K562 (cell line): ENCODE results near the gene SLC19A2. TPM values are rescaled to one million over a fixed set of nuclear protein-coding genes. Genes with fewer than 3 reads are reported as not detected.

ENCODE experiments used
- ATAC-seq: fragments of 200-7000 bp; cut with Tn5 transposase; 3 replicates; pipeline ENCODE4 v1.9.1; 2020; ENCODE audit warnings: moderate library complexity
- BruUV-seq: library from RNA; stranded (reverse); fragments of 400-500 nt; replicated peaks from 2 replicates; lab custom pipeline; 2021; lab: Mats Ljungman, UMichigan
- CTCF ChIA-PET: fragments of 300-600 bp; formaldehyde crosslinking; extraction: SDS; loops from one replicate; lab custom pipeline; 2021; ENCODE audit warnings: low intra/inter-chr PET ratio; lab: Yijun Ruan, JAX
- POLR2A ChIA-PET: fragments of 300-600, 350-650 bp; sonication (Branson Sonifier 250); formaldehyde crosslinking; extraction: SDS; loops from one replicate; lab custom pipeline; 2021; ENCODE audit warnings: antibody characterized with exemption, inconsistent platforms; lab: Yijun Ruan, JAX
- DNase-seq, 4 experiments: peaks; one replicate each; pipeline versions ENCODE4 v3.0.0 to v3.0.0-alpha.2; 2011 to 2018; ENCODE audit warnings: low spot score in 3 of 4, mixed read lengths in 3 of 4; ENCODE audit errors: extremely low read depth in 1 of 4
- FAIRE-seq: peaks from 2 replicates; lab custom pipeline; 2011; peaks lifted over from hg19 to GRCh38; lab: Jason Lieb, UNC
- H2AFZ ChIP-seq: 2 replicates; pipeline ENCODE4 v1.6.0; 2011; ENCODE audit warnings: low read depth, low read length, control low read depth, inconsistent platforms
- H3K27ac ChIP-seq: fragments of 200-600 bp; 3 replicates; pipeline ENCODE4 v1.8.0; 2011; ENCODE audit warnings: low read depth, mild to moderate bottlenecking, control low read depth, inconsistent platforms, low read length, moderate library complexity, mixed read lengths; ENCODE audit errors: extremely low read depth
- H3K27me3 ChIP-seq, 2 experiments: fragments of 300-600 bp in 1 of 2; 2 replicates in 1 of 2; 3 replicates in 1 of 2; pipeline versions ENCODE4 v1.6.0 to v1.8.0; 2011; ENCODE audit warnings: inconsistent platforms in 2 of 2, low read length in 2 of 2, mild to moderate bottlenecking in 1 of 2, mixed read lengths in 1 of 2, moderate library complexity in 1 of 2; ENCODE audit not compliant: control insufficient read depth in 2 of 2, insufficient read depth in 2 of 2
- H3K36me3 ChIP-seq: fragments of 300-600 bp; 3 replicates; pipeline ENCODE4 v1.8.0; 2011; ENCODE audit warnings: mild to moderate bottlenecking, low read length, inconsistent platforms; ENCODE audit not compliant: control insufficient read depth, insufficient read depth
- H3K4me1 ChIP-seq, 2 experiments: fragments of 200-600 bp in 1 of 2; replicated peaks in 1 of 2; 2 replicates in 1 of 2; 3 replicates in 1 of 2; pipeline versions ENCODE4 v1.5.1 to v1.8.0; 2011; ENCODE audit warnings: inconsistent platforms in 2 of 2, low read length in 2 of 2, mild to moderate bottlenecking in 1 of 2, mixed read lengths in 1 of 2, moderate library complexity in 1 of 2; ENCODE audit not compliant: control insufficient read depth in 2 of 2, insufficient read depth in 2 of 2
- H3K4me2 ChIP-seq: 2 replicates; pipeline ENCODE4 v1.6.1; 2011; ENCODE audit warnings: low read length, control low read depth, inconsistent platforms, mixed read lengths; ENCODE audit not compliant: insufficient read depth
- H3K4me3 ChIP-seq: fragments of 200-600 bp; sonication (generic), shearing (Covaris generic); 2 replicates; pipeline ENCODE4 v1.5.1; 2016; ENCODE audit warnings: control low read depth, inconsistent platforms
- H3K79me2 ChIP-seq: fragments of 200-600 bp; 3 replicates; pipeline ENCODE4 v1.8.0; 2011; ENCODE audit warnings: low read length, inconsistent platforms; ENCODE audit not compliant: control insufficient read depth, insufficient read depth
- H3K9ac ChIP-seq, 2 experiments: 2 replicates each; pipeline versions ENCODE4 v1.6.0 to v1.6.1; 2011; ENCODE audit warnings: low read depth in 2 of 2, low read length in 2 of 2, control low read depth in 1 of 2, inconsistent platforms in 1 of 2, mild to moderate bottlenecking in 1 of 2, mixed read lengths in 1 of 2; ENCODE audit not compliant: insufficient read depth in 1 of 2
- H3K9me1 ChIP-seq: one replicate; pipeline ENCODE4 v1.6.0; 2011; ENCODE audit warnings: inconsistent platforms, mild to moderate bottlenecking, low read length, moderate library complexity; ENCODE audit not compliant: control insufficient read depth, insufficient read depth
- H3K9me3 ChIP-seq: replicated peaks from 2 replicates; pipeline ENCODE4 v1.5.1; 2011; ENCODE audit warnings: low read depth, low read length, inconsistent platforms; ENCODE audit not compliant: control insufficient read depth, insufficient read depth
- H4K20me1 ChIP-seq: replicated peaks from 2 replicates; pipeline ENCODE4 v1.6.1; 2011; ENCODE audit warnings: low read length, inconsistent platforms, mixed read lengths; ENCODE audit not compliant: control insufficient read depth, insufficient read depth
- BHLHE40 ChIP-seq: IDR thresholded peaks from 2 replicates; pipeline ENCODE4 v1.6.1; 2011; ENCODE audit warnings: low read length, improper control_type of control experiment
- CGGBP1 ChIP-seq: fragments of 250-450 bp; sonication (Bioruptor Pico); IDR thresholded peaks from 2 replicates; pipeline ENCODE4 v1.9.0; 2021; ENCODE audit warnings: mild to moderate bottlenecking
- E2F5 ChIP-seq: sonication (generic); formaldehyde crosslinking; IDR thresholded peaks from 2 replicates; pipeline ENCODE4 v1.8.0; 2022; ENCODE audit warnings: mild to moderate bottlenecking, missing genetic modification reagents
- GABPB1 ChIP-seq: sonication (generic); formaldehyde crosslinking; IDR thresholded peaks from 2 replicates; pipeline ENCODE4 v1.8.0; 2022; ENCODE audit warnings: mild to moderate bottlenecking, missing genetic modification reagents
- GTF2B ChIP-seq: IDR thresholded peaks from 2 replicates; pipeline ENCODE4 v1.6.1; 2011; ENCODE audit not compliant: insufficient read length; ENCODE audit errors: extremely low read depth
- HMBOX1 ChIP-seq: sonication (generic); IDR thresholded peaks from 2 replicates; pipeline ENCODE4 v1.6.1; 2016
- KLF1 ChIP-seq: fragments of 450-650 bp; IDR thresholded peaks from 2 replicates; pipeline ENCODE4 v1.6.1; 2016; ENCODE audit warnings: missing genetic modification characterization, missing compliant biosample characterization
- MLLT1 ChIP-seq, 2 experiments: fragments of 450-650 bp; IDR thresholded peaks; 2 replicates each; pipeline ENCODE4 v1.6.1; 2016
- SPI1 ChIP-seq: IDR thresholded peaks from 2 replicates; pipeline ENCODE4 v1.6.1; 2011; ENCODE audit warnings: low read depth, low read length, control low read depth, borderline replicate concordance
- WGBS: fragments of 100-300 bp; shearing (Covaris generic); methylation state at CpG from one replicate; pipeline ENCODE4 v1.1.6; 2016; ENCODE audit warnings: low coverage, mixed read lengths; ENCODE audit not compliant: insufficient coverage; ENCODE audit errors: missing lambda C conversion rate; 5-methylcytosine and 5-hydroxymethylcytosine counted together
- in situ Hi-C: fragments of 300-500 bp; cut with MboI; formaldehyde crosslinking; loops from 4 replicates; pipeline ENCODE4 v1.15.0; 2018; ENCODE audit warnings: inconsistent platforms, mixed read lengths
- intact Hi-C: fragments of 100-400 bp; cut with micrococcal nuclease; formaldehyde crosslinking; loops from 2 replicates; pipeline ENCODE4 v1.14.2; 2022
- polyA plus RNA-seq, 8 experiments: library from polyadenylated mRNA; depleted of rRNA in 4 of 8; stranded (reverse) in 5 of 8; unstranded in 3 of 8; fragments of >200 nt; fragmentation: Nextera tagmentation in 2 of 8; fragmentation: Illumina TruSeq in 1 of 8; extraction: Ambion mirVana in 2 of 8; extraction: Trizol in 1 of 8; gene quantifications; 2 replicates each; pipeline versions ENCODE4 v1.2.1 to v1.2.3, GENCODE V29; 2011 to 2014; ENCODE audit warnings: inconsistent platforms in 1 of 8, missing spikeins in 1 of 8
- total RNA-seq, 7 experiments: library from RNA; depleted of rRNA in 6 of 7; stranded (reverse); fragments of >200 nt in 6 of 7; fragmentation: Illumina TruSeq in 2 of 7; extraction: Trizol in 2 of 7; gene quantifications; 2 replicates each; pipeline versions ENCODE4 v1.2.1 to v1.2.3, GENCODE V29; 2011 to 2021; ENCODE audit warnings: low replicate concordance in 1 of 7

The SLC19A2 gene
- total and polyA plus RNA-seq, 9 of the 15 experiments (the other 6 are each of a cell fraction or from before 2014, with no cell fraction given): 7.4 to 42.8 (median 19.2) TPM

- ChIA-PET CTCF (interaction anchor here (1.3 kb wide), 1 partner anchor 58 kb away, joined by 3 read pairs; no protein-coding TSS in a partner anchor), POLR2A (interaction anchor here (0.6 to 1.0 kb wide), 2 partner anchors 9 to 10 kb away, joined by 3 read pairs; no protein-coding TSS in a partner anchor)
- Histone ChIP-seq H3K9me1 (no peaks in the 10 kb centered on the region), H3K36me3 (peaks cover under 1% of the 10 kb centered on the region; the same call in 1 of the 3 replicates), H4K20me1 (no peaks in the 10 kb centered on the region), H3K27ac (no peak overlapping the region), H3K79me2 (peaks cover 45% of the 10 kb centered on the region), H3K9me3 (no peaks in the 10 kb centered on the region), H3K4me3 (no peak overlapping the region), H3K4me2 (peak overlapping the region; percentile 94), H3K27me3 (no peaks in the 10 kb centered on the region), H2AFZ (no peak overlapping the region), H3K9ac (peak overlapping the region in 1 of 2 experiments; percentile 83; a peak in 1 of 4 replicates), H3K4me1 (peaks cover 13 to 23% of the 10 kb centered on the region in 2 experiments; a peak in 4 of 5 replicates)
- intact Hi-C loops (loop anchor here (5.0 kb wide), 3 partner anchors 60 to 405 kb away; partner anchors contain the start of gene SCYL3), in situ Hi-C loops (no loop called here)
- no peak for TF ChIP-seq HMBOX1
- TF ChIP-seq BHLHE40: no peak
- 0 out of 2 replicates have a peak, but pooled peaks have one; percentile 32 for TF ChIP-seq E2F5 (CRISPR knock-in tag)
- TF ChIP-seq SPI1: no peak
- TF ChIP-seq MLLT1 (IDR thresholded peaks at IDR 0.05): peak in 1 of 2 experiments; percentile 29; a peak in 1 of 4 replicates
- TF ChIP-seq GTF2B: no peak
- TF ChIP-seq GABPB1 (CRISPR knock-in tag): no peak
- no peak for TF ChIP-seq CGGBP1 (CRISPR knock-in tag)
- no peak for TF ChIP-seq KLF1 (tag)
- FAIRE-seq: no peak
- no TSS peak for BruUV-seq
- 72% methylated on average over 16 of the region's 16 CpGs for WGBS
- ATAC-seq: no peak
- no peak for DNase-seq
These were observed 1.8 kb upstream of the SLC19A2 start for GRCh38 chr1:169487561-169487960.
